ENCODE measurements around the gene PEMT. TPM values are rescaled to one million over a fixed set of nuclear protein-coding genes. Genes with fewer than 3 reads are reported as not detected.

The PEMT gene
- total RNA-seq, 2 experiments from 2014 or later, result 11.4 to 12.0 TPM

DNA sequence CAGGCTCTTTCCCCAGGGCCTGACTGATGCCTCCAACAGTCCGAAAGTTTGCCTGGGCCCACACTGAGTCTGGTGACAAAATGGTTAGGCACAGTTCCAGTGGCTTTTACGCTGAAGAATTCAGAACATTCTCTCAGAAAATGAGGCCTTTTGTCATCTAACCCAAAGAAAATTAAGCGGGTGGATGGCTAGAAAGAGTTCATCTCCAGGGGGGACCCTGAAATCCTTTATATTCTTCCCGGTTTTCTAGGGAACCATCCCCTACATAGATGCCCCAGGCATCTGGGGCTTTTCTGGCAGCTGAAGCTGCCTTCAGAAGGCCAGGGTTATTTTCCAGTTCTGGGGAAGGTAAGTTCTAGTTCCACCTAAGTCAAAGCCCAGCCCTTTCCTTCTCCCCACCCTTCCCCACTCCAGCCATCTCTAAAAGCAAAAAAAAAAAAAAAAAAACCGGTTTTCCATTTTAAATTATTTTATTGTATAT lies 97.5 kb downstream of the PEMT start:
- TF ChIP-seq, protein P1, sequence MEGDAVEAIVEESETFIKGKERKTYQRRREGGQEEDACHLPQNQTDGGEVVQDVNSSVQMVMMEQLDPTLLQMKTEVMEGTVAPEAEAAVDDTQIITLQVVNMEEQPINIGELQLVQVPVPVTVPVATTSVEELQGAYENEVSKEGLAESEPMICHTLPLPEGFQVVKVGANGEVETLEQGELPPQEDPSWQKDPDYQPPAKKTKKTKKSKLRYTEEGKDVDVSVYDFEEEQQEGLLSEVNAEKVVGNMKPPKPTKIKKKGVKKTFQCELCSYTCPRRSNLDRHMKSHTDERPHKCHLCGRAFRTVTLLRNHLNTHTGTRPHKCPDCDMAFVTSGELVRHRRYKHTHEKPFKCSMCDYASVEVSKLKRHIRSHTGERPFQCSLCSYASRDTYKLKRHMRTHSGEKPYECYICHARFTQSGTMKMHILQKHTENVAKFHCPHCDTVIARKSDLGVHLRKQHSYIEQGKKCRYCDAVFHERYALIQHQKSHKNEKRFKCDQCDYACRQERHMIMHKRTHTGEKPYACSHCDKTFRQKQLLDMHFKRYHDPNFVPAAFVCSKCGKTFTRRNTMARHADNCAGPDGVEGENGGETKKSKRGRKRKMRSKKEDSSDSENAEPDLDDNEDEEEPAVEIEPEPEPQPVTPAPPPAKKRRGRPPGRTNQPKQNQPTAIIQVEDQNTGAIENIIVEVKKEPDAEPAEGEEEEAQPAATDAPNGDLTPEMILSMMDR (IDR thresholded peaks at IDR 0.05), result no peak
- CTCF ChIA-PET, result no interaction called here
- intact Hi-C loops (cut with DNase I, micrococcal nuclease), result no loop called here

DNA sequence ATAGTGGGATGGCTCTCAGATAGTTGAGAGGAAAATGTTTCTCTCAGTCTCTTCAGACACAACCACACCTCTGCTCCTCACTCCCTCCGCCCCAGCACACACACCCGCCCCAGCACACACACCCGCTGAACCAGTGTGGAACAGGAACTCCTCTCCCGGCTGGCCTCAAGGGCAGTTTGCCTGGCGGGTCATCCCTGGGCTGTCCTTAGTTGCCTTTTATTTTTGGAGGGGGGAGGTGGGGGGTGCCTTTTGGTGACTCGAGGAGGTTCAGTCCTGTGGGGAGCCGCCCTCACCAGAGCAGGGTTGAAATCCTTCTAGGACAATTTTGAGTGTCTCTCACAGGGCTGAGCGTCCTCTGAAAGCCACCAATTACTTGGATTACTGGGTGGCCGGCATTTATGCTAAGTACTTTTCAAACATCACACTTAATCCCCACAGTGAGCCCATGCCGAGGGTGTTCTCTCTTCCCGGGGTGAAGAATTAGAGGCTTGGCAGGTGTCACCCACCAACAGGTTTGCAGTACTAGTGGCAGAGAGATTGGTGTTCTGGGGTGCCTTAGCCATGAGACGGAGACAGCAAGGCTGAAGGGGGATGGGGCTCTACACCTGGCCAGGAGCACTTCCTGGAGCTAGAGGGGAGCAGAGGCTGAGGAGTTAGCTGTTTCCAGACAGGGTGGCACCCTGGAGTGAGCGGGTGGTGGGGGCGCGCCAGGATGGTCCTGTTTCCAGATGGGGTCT lies 98.1 kb downstream of the PEMT start:
- no peak overlapping the region for H3K4me3 ChIP-seq (ENCODE audit: low read length)
- peaks cover 18% of the 10 kb centered on the region for H3K36me3 ChIP-seq (ENCODE audit: insufficient read depth, low read length)
- DNase-seq (no peak), ATAC-seq (ENCODE audit: poor library complexity) (no peak)
- Mint-ChIP-seq H3K36me3 (ENCODE audit: low read depth) (peaks cover 12% of the 10 kb centered on the region), H3K9me3 (no peaks in the 10 kb centered on the region), H3K27ac (no peak overlapping the region), H3K27me3 (peaks cover 10% of the 10 kb centered on the region), H3K4me3 (peak overlapping the region; percentile 18), H3K4me1 (ENCODE audit: low read depth) (peaks cover 7% of the 10 kb centered on the region)
- TF ChIP-seq, protein P1 (IDR thresholded peaks at IDR 0.05), result no peak
- intact Hi-C loops (cut with DNase I, micrococcal nuclease), result no loop called here
- peaks cover 24% of the 10 kb centered on the region for H3K4me1 ChIP-seq (ENCODE audit: insufficient read depth, low read length)
- CTCF ChIA-PET, result no interaction called here
- POLR2A ChIA-PET, result no interaction called here
- no peak overlapping the region for H3K27ac ChIP-seq (ENCODE audit: low read depth in 1 of 2, low read length in 2 of 2)
- H3K27me3 ChIP-seq (ENCODE audit: control insufficient read depth in 1 of 2, insufficient read depth in 2 of 2, low read length in 2 of 2), result peaks cover 8% of the 10 kb centered on the region in 2 experiments
- peaks cover 0 to 3% of the 10 kb centered on the region in 2 experiments for H3K9me3 ChIP-seq (ENCODE audit: control insufficient read depth in 1 of 2, insufficient read depth in 1 of 2, low read length in 2 of 2)

More for the DNA sequence above, 97.5 kb downstream of the PEMT start:
- H3K9me3 Mint-ChIP-seq, result no peaks in the 10 kb centered on the region
- POLR2A ChIA-PET, result no interaction called here
- no peak overlapping the region for H3K27ac Mint-ChIP-seq
- H3K4me1 Mint-ChIP-seq (ENCODE audit: low read depth), result peaks cover 7% of the 10 kb centered on the region
- H3K27ac ChIP-seq (ENCODE audit: low read depth in 1 of 2, low read length in 2 of 2), result no peak overlapping the region
- H3K4me1 ChIP-seq (ENCODE audit: insufficient read depth, low read length), result peaks cover 24% of the 10 kb centered on the region
- DNase-seq, result no peak
- H3K36me3 ChIP-seq (ENCODE audit: insufficient read depth, low read length), result peaks cover 18% of the 10 kb centered on the region
- H3K36me3 Mint-ChIP-seq (ENCODE audit: low read depth), result peaks cover 8% of the 10 kb centered on the region
- ATAC-seq (ENCODE audit: poor library complexity), result no peak
- H3K27me3 Mint-ChIP-seq, result peaks cover 10% of the 10 kb centered on the region
- peaks cover 8% of the 10 kb centered on the region in 2 experiments for H3K27me3 ChIP-seq (ENCODE audit: control insufficient read depth in 1 of 2, insufficient read depth in 2 of 2, low read length in 2 of 2)
- H3K4me3 Mint-ChIP-seq, result peak overlapping the region; percentile 66
- H3K4me3 ChIP-seq (ENCODE audit: low read length), result no peak overlapping the region
- peaks cover 0 to 3% of the 10 kb centered on the region in 2 experiments for H3K9me3 ChIP-seq (ENCODE audit: control insufficient read depth in 1 of 2, insufficient read depth in 1 of 2, low read length in 2 of 2)

DNA sequence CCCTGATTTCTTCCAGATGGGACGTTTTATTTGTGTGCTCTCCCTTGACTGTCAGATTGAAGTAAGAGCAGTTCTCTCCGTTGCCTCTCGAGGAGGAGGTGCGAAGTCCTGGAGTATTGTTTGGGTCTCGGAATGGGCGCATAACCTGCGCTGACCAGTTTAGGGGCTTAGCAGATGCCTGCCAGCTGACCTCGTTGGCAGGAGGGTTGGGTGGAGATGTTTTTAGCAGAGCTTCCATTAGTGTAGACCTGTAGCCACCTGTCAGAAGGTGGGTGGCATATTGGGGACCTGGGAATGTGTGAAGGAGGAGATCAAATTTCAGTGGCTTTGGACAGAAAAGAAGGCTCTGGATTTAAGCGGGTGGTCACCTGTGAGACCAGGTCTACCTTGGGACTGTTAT lies 98.9 kb downstream of the PEMT start:
- no peak overlapping the region for H3K4me3 ChIP-seq (ENCODE audit: low read length)
- intact Hi-C loops (cut with DNase I, micrococcal nuclease), result no loop called here
- no peak for DNase-seq

More for the DNA sequence above, 98.9 kb downstream of the PEMT start:
- H3K27ac ChIP-seq (ENCODE audit: low read depth in 1 of 2, low read length in 2 of 2), result no peak overlapping the region
- H3K9me3 Mint-ChIP-seq, result no peaks in the 10 kb centered on the region
- H3K27me3 Mint-ChIP-seq, result peaks cover 10% of the 10 kb centered on the region
- H3K27ac Mint-ChIP-seq, result no peak overlapping the region
- H3K9me3 ChIP-seq (ENCODE audit: control insufficient read depth in 1 of 2, insufficient read depth in 1 of 2, low read length in 2 of 2), result peaks cover 0 to 3% of the 10 kb centered on the region in 2 experiments
- ATAC-seq (ENCODE audit: poor library complexity), result no peak
- H3K4me1 Mint-ChIP-seq (ENCODE audit: low read depth), result peaks cover 7% of the 10 kb centered on the region
- peaks cover 24% of the 10 kb centered on the region for H3K4me1 ChIP-seq (ENCODE audit: insufficient read depth, low read length)
- peaks cover 19% of the 10 kb centered on the region for H3K36me3 Mint-ChIP-seq (ENCODE audit: low read depth)
- POLR2A ChIA-PET, result no interaction called here
- peaks cover 26% of the 10 kb centered on the region for H3K36me3 ChIP-seq (ENCODE audit: insufficient read depth, low read length)
- H3K27me3 ChIP-seq (ENCODE audit: control insufficient read depth in 1 of 2, insufficient read depth in 2 of 2, low read length in 2 of 2), result peaks cover 6 to 8% of the 10 kb centered on the region in 2 experiments
- CTCF ChIA-PET, result no interaction called here
- H3K4me3 Mint-ChIP-seq, result peak overlapping the region; percentile 16
- TF ChIP-seq, protein P1 (IDR thresholded peaks at IDR 0.05), result no peak

Data from CD4-positive, alpha-beta T cell (primary cell).